Measurements from ENCODE around the gene PML.

GRCh38 chr15:73981761-73982221 lies 12.7 kb upstream of the PML start:
- TF ChIP-seq CTCF (IDR thresholded peaks at IDR 0.05; ENCODE audit: poor library complexity) (no peak), EZH2phosphoT487 (IDR thresholded peaks at IDR 0.05; ENCODE audit: low read depth, severe bottlenecking, unreplicated experiment) (no peak)

Data from hepatocyte (in vitro differentiated cells).